HepG2 (cell line): ENCODE data around the gene CORO1C. TPM values are rescaled to one million over a fixed set of nuclear protein-coding genes. Genes with fewer than 3 reads are reported as not detected.

Experiments
- ATAC-seq: fragments of 200-7000 bp; cut with Tn5 transposase; 3 replicates; pipeline ENCODE4 v1.9.1; 2020; ENCODE audit warnings: mild to moderate bottlenecking, moderate library complexity
- BruUV-seq: library from RNA; stranded (reverse); fragments of 400-500 nt; replicated peaks from 2 replicates; lab custom pipeline; 2021; lab: Mats Ljungman, UMichigan
- CTCF ChIA-PET: fragments of 300-600 bp; formaldehyde crosslinking; extraction: SDS; loops from one replicate; lab custom pipeline; 2021; ENCODE audit warnings: low total read pairs, inconsistent platforms, low intra/inter-chr PET ratio; lab: Yijun Ruan, JAX
- POLR2A ChIA-PET: fragments of 350-600 bp; sonication (Branson Sonifier 250); formaldehyde crosslinking; loops from one replicate; lab custom pipeline; 2020; ENCODE audit warnings: antibody characterized with exemption, inconsistent platforms; lab: Yijun Ruan, JAX
- DNase-seq: peaks from one replicate; pipeline ENCODE4 v3.0.0-alpha.2; 2015; ENCODE audit warnings: low spot score
- FAIRE-seq: peaks from 3 replicates; lab custom pipeline; 2011; peaks lifted over from hg19 to GRCh38; lab: Jason Lieb, UNC
- H2AFZ ChIP-seq: one replicate; pipeline ENCODE4 v1.6.1; 2011; ENCODE audit warnings: low read length, inconsistent platforms
- H3K27ac ChIP-seq: fragments of 300-600 bp; 3 replicates; pipeline ENCODE4 v1.8.0; 2011; ENCODE audit warnings: mixed run types, mild to moderate bottlenecking, mixed read lengths, low read length, inconsistent platforms; ENCODE audit not compliant: insufficient read depth; ENCODE audit errors: extremely low read length
- H3K27me3 ChIP-seq, 2 experiments: fragments of 200-600 bp in 1 of 2; 2 replicates in 1 of 2; 3 replicates in 1 of 2; pipeline versions ENCODE4 v1.6.0 to v1.8.0; 2011; ENCODE audit warnings: low read length in 2 of 2, mild to moderate bottlenecking in 2 of 2, moderate library complexity in 2 of 2, inconsistent platforms in 1 of 2; ENCODE audit not compliant: insufficient read depth in 2 of 2, control insufficient read depth in 1 of 2
- H3K36me3 ChIP-seq, 2 experiments: fragments of 200-600 bp in 1 of 2; replicated peaks in 1 of 2; 2 replicates in 1 of 2; 3 replicates in 1 of 2; pipeline versions ENCODE4 v1.5.1 to v1.8.0; 2011; ENCODE audit warnings: low read length in 2 of 2, inconsistent platforms in 1 of 2; ENCODE audit not compliant: insufficient read depth in 2 of 2, control insufficient read depth in 1 of 2
- H3K4me1 ChIP-seq: 2 replicates; pipeline ENCODE4 v1.5.1; 2012; ENCODE audit warnings: low read length, inconsistent platforms; ENCODE audit not compliant: insufficient read depth
- H3K4me2 ChIP-seq: 2 replicates; pipeline ENCODE4 v1.6.0; 2011; ENCODE audit warnings: low read depth, low read length, inconsistent platforms
- H3K4me3 ChIP-seq, 3 experiments: fragments of 200-600 bp in 1 of 3; sonication (generic), shearing (Covaris generic) in 1 of 3; replicated peaks in 1 of 3; 2 replicates each; pipeline ENCODE4 v1.5.1; 2011 to 2016; ENCODE audit warnings: low read length in 3 of 3, inconsistent platforms in 2 of 3, low read depth in 2 of 3, mild to moderate bottlenecking in 2 of 3, control low read depth in 1 of 3, mixed read lengths in 1 of 3; ENCODE audit not compliant: insufficient read depth in 1 of 3
- H3K79me2 ChIP-seq: one replicate; pipeline ENCODE4 v1.6.1; 2011; ENCODE audit warnings: low read length, inconsistent platforms; ENCODE audit not compliant: insufficient read depth
- H3K9ac ChIP-seq: 2 replicates; pipeline ENCODE4 v1.6.0; 2011; ENCODE audit warnings: mild to moderate bottlenecking, low read depth, low read length, inconsistent platforms; ENCODE audit not compliant: insufficient read depth
- H3K9me3 ChIP-seq: 2 replicates; pipeline ENCODE4 v1.5.1; 2012; ENCODE audit warnings: mild to moderate bottlenecking, low read length
- H4K20me1 ChIP-seq: 2 replicates; pipeline ENCODE4 v1.6.0; 2011; ENCODE audit warnings: inconsistent platforms, mild to moderate bottlenecking, low read length, moderate library complexity; ENCODE audit not compliant: insufficient read depth
- CHD2 ChIP-seq: IDR thresholded peaks from 2 replicates; pipeline ENCODE4 v1.6.1; 2011; ENCODE audit warnings: low read depth, low read length, improper control_type of control experiment
- MTERF4 ChIP-seq: sonication (generic); formaldehyde crosslinking; IDR thresholded peaks from 2 replicates; pipeline ENCODE4 v1.8.0; 2023; ENCODE audit warnings: mild to moderate bottlenecking, missing genetic modification reagents
- SIN3A ChIP-seq: IDR thresholded peaks from 2 replicates; pipeline ENCODE4 v1.6.1; 2011; ENCODE audit warnings: low read depth, mild to moderate bottlenecking, control low read depth, low read length, borderline replicate concordance
- ZNF276 ChIP-seq: sonication (generic); formaldehyde crosslinking; IDR thresholded peaks from 2 replicates; pipeline ENCODE4 v1.4.0; 2020; ENCODE audit warnings: mild to moderate bottlenecking, low read depth, missing genetic modification reagents
- WGBS: methylation state at CpG from one replicate; pipeline ENCODE4 v1.1.6; 2017; ENCODE audit warnings: low lambda C conversion rate; 5-methylcytosine and 5-hydroxymethylcytosine counted together
- in situ Hi-C: cut with HindIII; loops from 2 replicates; pipeline ENCODE4 v1.10.0; 2017; ENCODE audit warnings: low pct_unique_long_range_greater_than_20kb; ENCODE audit not compliant: extremely low pct_ligation_motif_present
- intact Hi-C: fragments of 100-400 bp; cut with micrococcal nuclease; formaldehyde crosslinking; loops from one replicate; pipeline ENCODE4 v1.10.0; 2022; ENCODE audit not compliant: unreplicated experiment
- polyA plus RNA-seq, 8 experiments: library from polyadenylated mRNA; depleted of rRNA in 3 of 8; stranded (reverse) in 7 of 8; unstranded in 1 of 8; fragments of >200 nt; fragmentation: Illumina TruSeq in 4 of 8; extraction: Trizol in 4 of 8; gene quantifications; 2 replicates each; pipeline versions ENCODE4 v1.2.1 to v1.2.3, GENCODE V29; 2011 to 2016; ENCODE audit warnings: low read depth in 4 of 8, missing spikeins in 1 of 8, mixed read lengths in 1 of 8; ENCODE audit not compliant: insufficient read depth in 1 of 8
- total RNA-seq, 5 experiments: library from RNA; depleted of rRNA; stranded (reverse); fragments of >200 nt; fragmentation: Illumina TruSeq; extraction: Trizol; gene quantifications; 2 replicates each; pipeline ENCODE4 v1.2.3, GENCODE V29; 2016; ENCODE audit warnings: low read depth in 1 of 5

The CORO1C gene
- total and polyA plus RNA-seq, 2 of the 13 experiments (the other 11 are each of a cell fraction or from before 2014, with no cell fraction given): 73.7 to 131 TPM

GRCh38 chr12:108712925-108713203 lies 18.5 kb downstream of the CORO1C start (continued):
- TF ChIP-seq ZNF276 (no peak), SIN3A (no peak)

- CTCF ChIA-PET: no interaction called here
- H4K20me1 ChIP-seq: peaks cover 17% of the 10 kb centered on the region; the same call in 1 of the 2 replicates
- POLR2A ChIA-PET: interaction anchor here (1.2 kb wide), 1 partner anchor 18 kb away, joined by 3 read pairs; no protein-coding TSS in a partner anchor
These were observed 19.0 kb downstream of the CORO1C start for GRCh38 chr12:108712165-108712924.

More at GRCh38 chr12:108712165-108712924, 19.0 kb downstream of the CORO1C start:
- Histone ChIP-seq H3K4me2 (no peak overlapping the region), H3K9ac (no peak overlapping the region), H3K79me2 (peaks cover 91% of the 10 kb centered on the region), H3K4me3 (no peak overlapping the region), H2AFZ (no peak overlapping the region), H3K4me1 (peaks cover 6% of the 10 kb centered on the region; the same call in 1 of the 2 replicates), H3K27me3 (no peaks in the 10 kb centered on the region), H3K36me3 (peaks cover 1 to 11% of the 10 kb centered on the region in 2 experiments; a peak in 3 of 5 replicates), H3K9me3 (no peaks in the 10 kb centered on the region), H3K27ac (no peak overlapping the region)
- no peak for TF ChIP-seq CHD2
- no peak for TF ChIP-seq MTERF4 (CRISPR knock-in tag)
- ATAC-seq: no peak
- no peak for FAIRE-seq
- 94% methylated on average over 12 of the region's 12 CpGs for WGBS
- no peak for DNase-seq
- in situ Hi-C loops (no loop called here), intact Hi-C loops (no loop called here)
- no TSS peak for BruUV-seq
